K562 (cell line): ENCODE measurements around the gene MEGF11.

ENCODE experiments used
- CHD2 ChIP-seq: IDR thresholded peaks from 2 replicates; pipeline ENCODE4 v1.6.1; 2011; ENCODE audit warnings: low read depth, low read length
- YY1 ChIP-seq, 3 experiments: IDR thresholded peaks; 2 replicates each; pipeline ENCODE4 v1.6.1; 2011; ENCODE audit warnings: low read length in 2 of 3, mild to moderate bottlenecking in 2 of 3, moderate library complexity in 2 of 3, borderline replicate concordance in 1 of 3, control low read depth in 1 of 3, low read depth in 1 of 3; ENCODE audit not compliant: insufficient read depth in 3 of 3, insufficient replicate concordance in 2 of 3, control insufficient read depth in 1 of 3, insufficient read length in 1 of 3; ENCODE audit errors: extremely low read depth in 1 of 3

- TF ChIP-seq CHD2 (no peak), YY1 (IDR thresholded peaks at IDR 0.05; ENCODE audit: borderline replicate concordance in 1 of 3, control insufficient read depth in 1 of 3, extremely low read depth in 1 of 3, insufficient read depth in 3 of 3, insufficient read length in 1 of 3, insufficient replicate concordance in 2 of 3, low read depth in 1 of 3, low read length in 2 of 3) (no peak)
Observed at GRCh38 chr15:65869954-65870871, 383.3 kb downstream of the MEGF11 start.
